ENCODE results near the gene EPHB1.

The EPHB1 gene

GRCh38 chr3:134794950-134795745, at the start of gene EPHB1:
Gene EPHB1 (plus strand): TSS chr3:134795260.
- DNase-seq (ENCODE audit: low read depth) = no peak

GRCh38 chr3:134748698-134749097, 46.4 kb upstream of the EPHB1 start:
- DNase-seq (ENCODE audit: low read depth) = no peak

- no peak for DNase-seq (ENCODE audit: low read depth)
These were observed 45.9 kb upstream of the EPHB1 start for GRCh38 chr3:134749174-134749573.

- no peak for DNase-seq (ENCODE audit: low read depth)
These were observed 45.1 kb upstream of the EPHB1 start for GRCh38 chr3:134749802-134750553.

GRCh38 chr3:134751831-134752230, 43.2 kb upstream of the EPHB1 start:
- DNase-seq (ENCODE audit: low read depth) = no peak

GRCh38 chr3:134752761-134753461, 42.1 kb upstream of the EPHB1 start:
- no peak for DNase-seq (ENCODE audit: low read depth)

- no peak for DNase-seq (ENCODE audit: low read depth)
These were observed 40.9 kb upstream of the EPHB1 start for GRCh38 chr3:134753999-134754742.

GRCh38 chr3:134754768-134755559, 40.1 kb upstream of the EPHB1 start:
- no peak for DNase-seq (ENCODE audit: low read depth)

- DNase-seq (ENCODE audit: low read depth) = no peak
These were observed 39.2 kb upstream of the EPHB1 start for GRCh38 chr3:134755821-134756220.

GRCh38 chr3:134757549-134758069, 37.5 kb upstream of the EPHB1 start:
- no peak for DNase-seq (ENCODE audit: low read depth)

GRCh38 chr3:134761213-134761612, 33.8 kb upstream of the EPHB1 start:
- DNase-seq (ENCODE audit: low read depth) = no peak

- no peak for DNase-seq (ENCODE audit: low read depth)
These were observed 33.0 kb upstream of the EPHB1 start for GRCh38 chr3:134762016-134762415.

- no peak for DNase-seq (ENCODE audit: low read depth)
These were observed 29.6 kb upstream of the EPHB1 start for GRCh38 chr3:134765468-134765867.

GRCh38 chr3:134766290-134766689, 28.8 kb upstream of the EPHB1 start:
- no peak for DNase-seq (ENCODE audit: low read depth)

- DNase-seq (ENCODE audit: low read depth) = no peak
These were observed 26.9 kb upstream of the EPHB1 start for GRCh38 chr3:134768116-134768515.

GRCh38 chr3:134768837-134769236, 26.2 kb upstream of the EPHB1 start:
- DNase-seq (ENCODE audit: low read depth) = no peak

GRCh38 chr3:134769287-134769868, 25.7 kb upstream of the EPHB1 start:
- DNase-seq (ENCODE audit: low read depth) = no peak

- no peak for DNase-seq (ENCODE audit: low read depth)
These were observed 23.0 kb upstream of the EPHB1 start for GRCh38 chr3:134772011-134772410.

GRCh38 chr3:134772591-134772990, 22.5 kb upstream of the EPHB1 start:
- no peak for DNase-seq (ENCODE audit: low read depth)

- DNase-seq (ENCODE audit: low read depth) = no peak
These were observed 19.2 kb upstream of the EPHB1 start for GRCh38 chr3:134775831-134776230.

GRCh38 chr3:134776518-134776917, 18.5 kb upstream of the EPHB1 start:
- no peak for DNase-seq (ENCODE audit: low read depth)
